DND-41 (cell line): Measurements from ENCODE around the gene GON4L.

ENCODE experiments used
- ATAC-seq: fragments of 200-7000 bp; cut with Tn5 transposase; 3 replicates; pipeline ENCODE4 v1.9.1; 2021; ENCODE audit warnings: low read depth; ENCODE audit not compliant: insufficient read depth
- DNase-seq: peaks from one replicate; pipeline ENCODE4 v3.0.0-alpha.2; 2020
- H2AFZ ChIP-seq: 2 replicates; pipeline ENCODE4 v1.6.0; 2012; ENCODE audit warnings: low read depth, low read length
- H3K27ac ChIP-seq: 2 replicates; pipeline ENCODE4 v1.5.1; 2012; ENCODE audit warnings: low read length, inconsistent platforms
- H3K27me3 ChIP-seq: fragments of 200-600 bp; sonication (generic); 2 replicates; pipeline ENCODE4 v1.6.0; 2012; ENCODE audit warnings: low read length, mild to moderate bottlenecking, inconsistent platforms; ENCODE audit not compliant: insufficient read depth, poor library complexity
- H3K36me3 ChIP-seq: 2 replicates; pipeline ENCODE4 v1.5.1; 2012; ENCODE audit warnings: low read length, inconsistent platforms; ENCODE audit not compliant: insufficient read depth
- H3K4me1 ChIP-seq: 2 replicates; pipeline ENCODE4 v1.5.1; 2012; ENCODE audit warnings: mild to moderate bottlenecking, low read length; ENCODE audit not compliant: insufficient read depth
- H3K4me2 ChIP-seq: 2 replicates; pipeline ENCODE4 v1.6.0; 2012; ENCODE audit warnings: mild to moderate bottlenecking, moderate library complexity, low read length, inconsistent platforms; ENCODE audit not compliant: insufficient read depth
- H3K4me3 ChIP-seq, 2 experiments: fragments of 200-600 bp in 1 of 2; shearing (Covaris generic) in 1 of 2; 2 replicates each; pipeline ENCODE4 v1.5.1; 2012 to 2016; ENCODE audit warnings: inconsistent platforms in 2 of 2, low read length in 2 of 2, mild to moderate bottlenecking in 2 of 2, low read depth in 1 of 2, moderate library complexity in 1 of 2
- H3K79me2 ChIP-seq: 2 replicates; pipeline ENCODE4 v1.6.0; 2012; ENCODE audit warnings: low read length, inconsistent platforms; ENCODE audit not compliant: insufficient read depth
- H3K9ac ChIP-seq: 2 replicates; pipeline ENCODE4 v1.6.0; 2012; ENCODE audit warnings: low read depth, mild to moderate bottlenecking, inconsistent platforms, low read length, moderate library complexity
- H3K9me3 ChIP-seq: 2 replicates; pipeline ENCODE4 v1.5.1; 2012; ENCODE audit warnings: low read length, moderate library complexity, mild to moderate bottlenecking, inconsistent platforms; ENCODE audit not compliant: insufficient read depth, severe bottlenecking
- H4K20me1 ChIP-seq: 2 replicates; pipeline ENCODE4 v1.6.0; 2012; ENCODE audit warnings: low read length; ENCODE audit not compliant: insufficient read depth
- EZH2 ChIP-seq: IDR thresholded peaks from 3 replicates; pipeline ENCODE4 v1.6.1; 2012; ENCODE audit warnings: borderline replicate concordance, low read depth, mild to moderate bottlenecking, moderate library complexity, low read length, inconsistent platforms; ENCODE audit not compliant: severe bottlenecking
- TF ChIP-seq, protein P1 (sequence below): IDR thresholded peaks from 2 replicates; pipeline ENCODE4 v1.5.1; 2012; ENCODE audit warnings: borderline replicate concordance, low read length, moderate library complexity, mild to moderate bottlenecking; ENCODE audit not compliant: poor library complexity, severe bottlenecking; ENCODE audit errors: extremely low read depth

The GON4L gene

GRCh38 chr1:155882766-155883165 lies 25.8 kb upstream of the GON4L start:
- Histone ChIP-seq H3K27ac (no peak overlapping the region), H4K20me1 (no peaks in the 10 kb centered on the region), H3K4me3 (no peak overlapping the region), H3K4me1 (no peaks in the 10 kb centered on the region), H3K9me3 (no peaks in the 10 kb centered on the region), H2AFZ (no peak overlapping the region), H3K9ac (no peak overlapping the region), H3K27me3 (peaks cover 3% of the 10 kb centered on the region), H3K79me2 (no peaks in the 10 kb centered on the region), H3K36me3 (no peaks in the 10 kb centered on the region), H3K4me2 (no peak overlapping the region)
- ATAC-seq (no peak), DNase-seq (no peak)
- TF ChIP-seq, protein P1, sequence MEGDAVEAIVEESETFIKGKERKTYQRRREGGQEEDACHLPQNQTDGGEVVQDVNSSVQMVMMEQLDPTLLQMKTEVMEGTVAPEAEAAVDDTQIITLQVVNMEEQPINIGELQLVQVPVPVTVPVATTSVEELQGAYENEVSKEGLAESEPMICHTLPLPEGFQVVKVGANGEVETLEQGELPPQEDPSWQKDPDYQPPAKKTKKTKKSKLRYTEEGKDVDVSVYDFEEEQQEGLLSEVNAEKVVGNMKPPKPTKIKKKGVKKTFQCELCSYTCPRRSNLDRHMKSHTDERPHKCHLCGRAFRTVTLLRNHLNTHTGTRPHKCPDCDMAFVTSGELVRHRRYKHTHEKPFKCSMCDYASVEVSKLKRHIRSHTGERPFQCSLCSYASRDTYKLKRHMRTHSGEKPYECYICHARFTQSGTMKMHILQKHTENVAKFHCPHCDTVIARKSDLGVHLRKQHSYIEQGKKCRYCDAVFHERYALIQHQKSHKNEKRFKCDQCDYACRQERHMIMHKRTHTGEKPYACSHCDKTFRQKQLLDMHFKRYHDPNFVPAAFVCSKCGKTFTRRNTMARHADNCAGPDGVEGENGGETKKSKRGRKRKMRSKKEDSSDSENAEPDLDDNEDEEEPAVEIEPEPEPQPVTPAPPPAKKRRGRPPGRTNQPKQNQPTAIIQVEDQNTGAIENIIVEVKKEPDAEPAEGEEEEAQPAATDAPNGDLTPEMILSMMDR, result no peak
- no peak for TF ChIP-seq EZH2

- DNase-seq, result no peak
- Histone ChIP-seq H2AFZ (no peak overlapping the region), H3K36me3 (no peaks in the 10 kb centered on the region), H3K27ac (no peak overlapping the region), H3K9ac (no peak overlapping the region), H3K79me2 (no peaks in the 10 kb centered on the region), H3K9me3 (no peaks in the 10 kb centered on the region), H3K4me2 (no peak overlapping the region), H3K4me1 (no peaks in the 10 kb centered on the region), H3K4me3 (no peak overlapping the region), H4K20me1 (no peaks in the 10 kb centered on the region), H3K27me3 (peaks cover 3% of the 10 kb centered on the region)
- TF ChIP-seq EZH2, result no peak
- TF ChIP-seq, protein P1, result no peak
- no peak for ATAC-seq
These were observed 25.2 kb upstream of the GON4L start for GRCh38 chr1:155882235-155882634.

GRCh38 chr1:155880950-155881349 lies 23.9 kb upstream of the GON4L start:
- H3K36me3 ChIP-seq, result no peaks in the 10 kb centered on the region
- H3K9me3 ChIP-seq, result no peaks in the 10 kb centered on the region
- DNase-seq, result no peak
- no peak overlapping the region for H3K4me2 ChIP-seq
- H2AFZ ChIP-seq, result no peak overlapping the region
- no peaks in the 10 kb centered on the region for H3K79me2 ChIP-seq
- ATAC-seq, result no peak
- H3K27me3 ChIP-seq, result peaks cover 3% of the 10 kb centered on the region
- no peak overlapping the region for H3K9ac ChIP-seq
- H3K4me3 ChIP-seq, result no peak overlapping the region
- no peaks in the 10 kb centered on the region for H4K20me1 ChIP-seq
- no peak overlapping the region for H3K27ac ChIP-seq
- H3K4me1 ChIP-seq, result no peaks in the 10 kb centered on the region
- TF ChIP-seq, protein P1, result no peak
- TF ChIP-seq EZH2, result no peak

DNA sequence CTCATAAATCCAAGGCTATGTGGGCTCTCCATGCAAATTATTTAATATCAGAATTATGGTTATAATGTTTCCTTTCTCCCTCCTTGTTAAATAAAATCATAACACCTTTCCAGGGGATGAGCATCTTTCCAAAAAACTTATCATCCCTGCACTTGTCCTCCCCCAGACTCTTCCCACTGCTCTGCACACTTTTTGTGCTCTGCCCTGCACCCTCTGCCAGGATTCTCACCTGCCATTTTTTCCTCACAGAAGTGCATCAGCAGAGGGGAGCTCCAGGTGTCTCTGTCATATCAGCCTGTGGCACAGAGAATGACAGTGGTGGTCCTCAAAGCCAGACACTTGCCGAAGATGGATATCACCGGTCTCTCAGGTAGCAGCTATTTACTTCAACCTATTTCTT lies 23.2 kb upstream of the GON4L start:
- H3K9ac ChIP-seq, result no peak overlapping the region
- peaks cover 3% of the 10 kb centered on the region for H3K27me3 ChIP-seq
- H3K79me2 ChIP-seq, result no peaks in the 10 kb centered on the region
- H3K4me3 ChIP-seq, result no peak overlapping the region
- no peak overlapping the region for H3K4me2 ChIP-seq
- TF ChIP-seq EZH2, result no peak
- TF ChIP-seq, protein P1, result no peak
- DNase-seq (no peak), ATAC-seq (no peak)
- no peaks in the 10 kb centered on the region for H3K4me1 ChIP-seq
- no peak overlapping the region for H2AFZ ChIP-seq
- no peak overlapping the region for H3K27ac ChIP-seq
- no peaks in the 10 kb centered on the region for H4K20me1 ChIP-seq
- no peaks in the 10 kb centered on the region for H3K36me3 ChIP-seq
- H3K9me3 ChIP-seq, result no peaks in the 10 kb centered on the region
